Stimulated activated CD4-positive, alpha-beta T cell treated with anti-CD3 and anti-CD28 coated beads, Interleukin-12 subunit alpha, Interleukin-12 subunit beta, amount 100 ng/mL, for 4 hours (primary cell): ENCODE results near the gene ABLIM1.

ENCODE experiments used
- DNase-seq: peaks from one replicate; pipeline ENCODE4 v3.0.0-alpha.2; 2020

Gene ABLIM1

GRCh38 chr10:114542373-114542772 lies 115.7 kb downstream of the ABLIM1 start:
- no peak for DNase-seq

GRCh38 chr10:114541797-114542160 lies 116.3 kb downstream of the ABLIM1 start:
- DNase-seq, result no peak

GRCh38 chr10:114541081-114541796 lies 116.8 kb downstream of the ABLIM1 start:
- peak; percentile 32 for DNase-seq

DNA sequence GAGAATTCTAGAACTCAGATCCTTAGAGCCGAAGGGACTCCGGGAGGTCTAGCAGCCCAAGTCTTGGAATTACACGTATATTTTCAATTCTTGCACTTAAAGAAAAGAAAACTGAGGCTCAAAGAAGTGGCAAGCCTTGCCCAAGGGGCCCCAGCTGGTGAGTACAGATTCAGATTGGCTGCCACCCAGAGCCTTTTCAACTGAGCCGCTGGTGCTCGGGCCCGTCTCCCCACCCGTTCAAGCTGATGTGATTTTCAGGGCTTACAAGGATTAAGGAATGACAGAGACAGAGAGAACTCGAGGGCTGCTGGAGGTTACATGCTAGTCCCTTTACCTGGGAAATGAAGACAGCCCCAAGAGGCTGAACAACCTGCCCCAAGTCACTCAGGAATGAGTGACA lies 117.8 kb downstream of the ABLIM1 start:
- DNase-seq, result no peak

- no peak for DNase-seq
These were observed 118.5 kb downstream of the ABLIM1 start for GRCh38 chr10:114539623-114540022.

DNA sequence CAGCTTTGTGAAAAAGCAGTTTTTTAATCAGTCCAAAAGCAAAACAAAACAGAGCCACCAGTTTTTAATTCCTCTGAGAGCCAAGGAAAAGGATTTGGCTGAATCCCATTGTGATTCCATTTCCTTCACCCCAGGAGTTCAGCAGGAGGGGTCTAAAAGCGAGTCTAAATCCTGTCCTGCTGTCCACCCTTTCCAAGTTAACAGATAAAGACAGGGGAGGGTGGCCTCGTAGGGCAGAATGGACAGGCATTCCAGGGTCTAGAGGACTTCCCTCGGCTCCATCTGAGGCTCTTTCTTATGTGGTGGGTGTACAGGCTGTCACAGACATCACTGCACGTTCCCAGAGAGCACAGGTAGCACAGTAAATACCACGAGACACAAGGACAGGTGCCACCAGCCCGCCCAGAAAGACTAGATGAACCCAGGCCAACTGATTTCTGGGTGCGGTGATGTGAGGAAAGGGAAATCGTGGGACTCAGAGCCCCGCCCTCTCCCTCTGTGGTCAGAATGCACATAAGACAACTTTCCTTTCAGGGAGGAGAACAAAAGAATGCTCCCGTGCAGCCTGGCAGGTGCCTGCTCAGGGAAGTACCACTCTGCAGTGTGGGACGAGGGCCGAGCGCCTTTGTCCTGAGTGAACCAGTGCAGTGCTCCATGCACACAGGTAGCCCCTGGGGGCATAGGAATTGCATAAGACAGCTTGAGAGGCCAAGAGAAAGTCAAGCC lies 119.7 kb downstream of the ABLIM1 start:
- peak; percentile 43 for DNase-seq

GRCh38 chr10:114537736-114538135 lies 120.3 kb downstream of the ABLIM1 start:
- DNase-seq, result no peak

- no peak for DNase-seq
These were observed 123.5 kb downstream of the ABLIM1 start for GRCh38 chr10:114534571-114534981.

DNA sequence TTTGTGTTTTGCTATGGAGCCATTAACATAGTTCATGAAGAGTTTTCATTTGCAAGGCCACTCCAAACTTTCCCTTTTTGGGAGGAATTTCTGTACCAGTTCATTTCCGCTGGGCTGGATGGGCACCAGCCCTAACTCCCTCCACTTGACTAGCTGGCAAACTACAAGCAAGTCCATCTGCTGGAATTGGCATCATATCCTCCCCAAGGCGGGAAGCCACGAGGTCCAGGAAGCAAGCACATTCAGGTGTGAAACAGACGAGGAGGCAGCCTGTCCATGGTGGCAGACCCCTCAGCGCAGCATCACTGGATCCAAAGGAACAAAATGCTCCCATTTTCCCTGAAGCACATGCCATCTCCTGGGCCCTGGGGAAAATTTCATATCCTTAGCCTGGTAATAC lies 125.8 kb downstream of the ABLIM1 start:
- no peak for DNase-seq

GRCh38 chr10:114526504-114527238 lies 131.4 kb downstream of the ABLIM1 start:
- DNase-seq, result peak; percentile 76

DNA sequence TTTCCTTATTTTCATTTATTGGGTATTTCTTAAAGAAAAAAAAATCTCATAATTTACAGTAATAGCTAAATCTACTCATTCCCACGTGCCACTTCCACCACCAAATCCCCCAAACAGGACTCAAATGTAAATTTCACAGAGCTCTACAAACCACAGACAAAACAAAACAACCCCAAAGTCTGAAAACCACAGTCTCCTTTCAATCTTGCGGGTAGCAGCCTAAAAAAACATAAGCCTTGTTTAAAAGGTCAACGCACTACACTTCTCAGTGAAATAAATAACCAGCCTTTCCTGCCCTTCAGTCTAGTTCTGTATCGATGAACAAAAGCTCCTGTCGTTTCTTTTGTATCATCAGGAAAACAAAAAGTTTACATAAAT lies 132.0 kb downstream of the ABLIM1 start:
- no peak for DNase-seq

DNA sequence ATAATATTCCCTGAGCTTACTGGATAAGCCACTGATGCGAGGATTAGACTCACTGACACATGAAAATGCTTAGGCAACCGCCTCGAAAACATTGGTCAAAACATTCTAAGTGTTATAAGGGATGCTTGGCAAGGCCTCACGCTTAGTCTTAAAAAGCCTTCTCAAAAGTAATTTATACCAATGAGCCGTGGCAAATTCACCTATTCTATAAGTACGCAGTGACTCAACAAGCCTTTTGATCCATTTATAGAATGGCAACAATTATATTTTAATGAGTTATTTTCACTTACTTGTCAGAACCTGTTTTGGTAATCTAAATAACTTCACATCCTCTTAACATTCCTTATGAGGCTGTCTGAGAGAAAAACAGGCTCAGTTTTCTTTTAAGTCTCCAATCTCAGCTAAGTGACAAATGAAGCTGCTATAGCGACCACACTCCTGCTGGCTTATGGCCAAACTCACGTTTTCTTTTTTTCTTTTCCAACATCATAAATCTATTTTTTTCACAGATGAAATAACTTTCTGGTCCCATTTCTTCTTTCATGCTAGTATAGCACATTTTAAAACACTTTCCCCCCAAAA lies 132.6 kb downstream of the ABLIM1 start:
- no peak for DNase-seq

DNA sequence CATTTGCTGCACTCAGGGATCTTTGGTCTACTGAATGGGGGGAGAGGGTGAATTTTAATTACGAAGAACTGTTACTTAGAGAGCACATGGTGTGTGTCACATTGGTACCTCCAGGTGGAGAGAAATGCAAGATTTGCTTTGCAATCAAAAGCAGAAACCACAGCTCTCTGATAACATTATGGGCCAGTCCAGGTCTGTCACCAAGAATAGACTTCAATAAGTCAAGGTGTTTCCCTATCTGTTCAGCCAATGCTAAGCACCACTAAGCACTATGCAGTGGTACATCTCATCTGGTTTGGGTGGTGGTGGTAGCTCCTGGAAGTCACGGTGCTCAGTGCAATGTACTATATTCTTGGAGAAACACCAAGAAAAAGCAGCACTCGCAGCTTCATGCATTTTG lies 134.2 kb downstream of the ABLIM1 start:
- DNase-seq, result no peak

DNA sequence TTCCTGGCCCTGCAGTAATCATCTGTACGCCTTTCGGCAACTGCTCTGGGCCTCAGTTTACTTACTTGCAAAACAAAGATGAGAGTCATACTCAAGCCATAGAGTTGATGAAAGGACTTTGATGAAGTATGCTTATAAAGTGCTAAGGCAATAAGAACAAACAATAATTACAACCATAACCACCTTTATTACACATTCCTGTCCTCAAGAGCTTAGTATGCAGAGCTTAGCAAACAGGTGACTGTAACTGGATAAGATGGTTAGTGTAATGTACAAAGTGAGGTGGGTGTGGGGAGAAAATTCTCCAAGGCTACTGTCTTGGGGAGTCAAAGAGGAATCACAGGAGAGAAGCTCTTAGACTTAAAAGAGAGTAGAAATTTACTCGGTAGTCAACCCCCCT lies 136.8 kb downstream of the ABLIM1 start:
- DNase-seq, result no peak

GRCh38 chr10:114520453-114520852 lies 137.6 kb downstream of the ABLIM1 start:
- DNase-seq, result no peak

DNA sequence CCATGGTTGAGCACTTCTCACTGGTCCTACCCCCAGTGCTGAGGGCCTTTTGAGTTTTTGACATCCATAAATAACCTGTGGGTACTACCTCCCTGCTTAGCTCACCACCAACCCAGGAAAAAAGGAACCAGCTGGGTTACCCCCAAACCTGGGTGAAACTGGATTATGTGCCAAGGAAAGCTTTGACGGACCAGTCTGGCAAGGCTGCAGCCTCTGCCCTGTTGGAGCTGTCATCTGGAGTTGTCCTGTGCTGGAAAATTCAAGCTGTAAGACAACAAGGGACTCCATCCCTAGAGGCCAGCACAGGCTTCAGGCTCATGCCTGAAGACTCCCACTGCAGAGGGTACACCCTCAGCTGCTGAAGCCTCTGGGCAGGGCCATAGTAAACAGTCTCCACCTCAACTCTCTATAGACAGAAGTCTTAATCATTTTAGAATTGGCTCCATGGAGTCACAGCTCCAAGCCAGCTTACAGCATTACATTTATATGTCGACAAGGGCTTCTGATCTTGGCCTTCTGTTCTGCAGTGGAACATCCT lies 138.2 kb downstream of the ABLIM1 start:
- DNase-seq, result no peak

DNA sequence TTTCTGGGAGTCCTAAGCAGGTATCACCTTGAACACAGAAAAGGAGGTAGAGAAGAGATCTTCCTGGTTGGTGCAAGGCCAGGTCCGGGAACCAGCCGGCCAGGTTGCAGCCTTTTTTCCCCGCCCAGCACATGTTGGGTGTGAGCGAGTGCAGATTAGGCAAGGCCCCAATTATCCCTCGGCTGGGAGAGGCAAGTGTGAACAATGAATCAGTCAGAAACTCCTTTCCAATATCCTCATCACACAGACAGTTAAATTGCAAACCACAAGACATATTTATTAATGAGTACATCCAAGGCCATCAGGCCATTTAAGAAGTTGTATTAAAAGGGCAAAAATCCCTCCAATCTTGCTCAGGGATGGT lies 138.8 kb downstream of the ABLIM1 start:
- no peak for DNase-seq

- DNase-seq, result no peak
These were observed 139.4 kb downstream of the ABLIM1 start for GRCh38 chr10:114518401-114519305.

DNA sequence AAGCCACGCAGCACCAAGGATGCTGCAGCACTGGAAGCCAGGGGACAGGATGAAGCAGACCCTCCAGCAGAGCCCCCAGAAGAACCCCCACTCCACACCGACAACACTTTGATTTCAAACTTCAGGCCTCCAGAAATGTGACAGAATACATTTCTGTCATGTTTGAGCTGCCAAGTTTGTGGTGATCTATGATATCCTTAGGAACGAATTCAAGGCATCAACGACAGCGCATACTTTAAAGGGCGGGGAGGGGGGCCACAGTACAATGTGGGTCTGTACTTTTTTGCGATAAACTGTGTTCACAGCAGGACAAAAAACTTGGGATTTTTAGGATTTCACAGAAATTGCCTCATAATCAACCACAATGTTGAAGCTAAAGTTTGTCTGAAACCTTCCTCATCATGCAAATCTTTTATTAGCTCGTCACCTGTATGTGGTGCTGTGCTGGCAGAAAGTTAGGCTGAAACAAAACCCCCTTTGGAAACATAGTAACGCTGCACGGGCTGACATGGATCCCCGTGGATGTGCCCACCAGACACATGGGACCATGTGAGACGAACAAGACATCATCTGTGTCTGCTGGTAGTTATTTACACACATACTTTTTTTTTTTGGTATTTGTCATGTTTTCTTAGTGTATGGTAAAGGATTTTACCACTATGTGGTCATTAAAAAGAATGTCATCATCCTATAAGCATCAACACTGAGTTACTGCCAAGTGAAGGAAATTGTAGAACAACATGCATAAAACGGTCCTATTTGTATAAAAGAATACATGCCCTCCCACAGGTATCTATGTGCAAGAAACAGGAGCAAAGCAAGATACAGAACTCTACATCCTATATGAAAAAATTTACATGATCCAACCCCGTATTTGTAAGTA lies 140.5 kb downstream of the ABLIM1 start:
- no peak for DNase-seq

GRCh38 chr10:114516356-114516755 lies 141.7 kb downstream of the ABLIM1 start:
- no peak for DNase-seq

DNA sequence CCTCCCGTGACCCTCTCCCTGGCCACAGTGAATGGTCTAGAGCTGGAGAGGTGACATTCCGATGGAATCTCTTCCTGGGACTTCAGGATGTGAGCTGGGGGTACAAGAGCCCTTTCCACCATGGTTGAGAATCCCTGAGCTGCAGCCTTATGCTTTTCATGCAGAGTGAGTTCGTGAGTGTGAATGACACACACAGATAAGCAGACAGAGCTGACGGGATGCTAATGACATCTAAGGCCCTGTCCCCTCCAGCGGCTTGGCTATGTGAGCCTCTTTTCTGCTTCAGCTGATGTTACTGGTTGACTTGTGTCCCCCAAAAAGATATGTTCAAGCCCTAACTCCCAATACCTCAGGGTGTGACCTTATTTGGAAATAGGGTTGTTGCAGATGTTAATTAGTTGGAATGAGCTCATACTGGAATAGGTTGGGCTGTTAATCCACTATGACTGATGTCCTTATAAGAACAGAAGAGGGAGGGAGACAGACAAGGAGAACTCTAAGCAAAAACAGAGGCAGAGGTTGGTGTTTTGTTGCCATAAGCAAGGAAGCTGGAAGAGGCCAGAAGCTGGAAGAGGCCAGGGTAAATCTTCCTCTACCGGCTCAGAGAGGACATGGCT lies 142.7 kb downstream of the ABLIM1 start:
- DNase-seq, result no peak
